GM12878 (cell line): Measurements from ENCODE around the gene SRSF9.

ENCODE experiments used
- CTCF ChIP-seq, 3 experiments: IDR thresholded peaks in 2 of 3; conservative IDR thresholded peaks in 1 of 3; 2 replicates each; pipeline ENCODE4 v1.5.1; 2011; ENCODE audit warnings: low read depth in 3 of 3, low read length in 3 of 3, mild to moderate bottlenecking in 3 of 3, control low read depth in 2 of 3, moderate library complexity in 2 of 3, inconsistent platforms in 1 of 3, mixed read lengths in 1 of 3; ENCODE audit not compliant: control insufficient read depth in 2 of 3, insufficient read depth in 1 of 3; ENCODE audit errors: extremely low read depth in 1 of 3
- FOS ChIP-seq: IDR thresholded peaks from 3 replicates; pipeline ENCODE4 v1.6.1; 2011; ENCODE audit warnings: borderline replicate concordance; ENCODE audit not compliant: insufficient read length; ENCODE audit errors: extremely low read depth
- FOXM1 ChIP-seq: IDR thresholded peaks from 2 replicates; pipeline ENCODE4 v1.6.1; 2012; ENCODE audit warnings: low read depth, mild to moderate bottlenecking, inconsistent platforms, low read length, moderate library complexity
- HDGF ChIP-seq: fragments of 450-650 bp; IDR thresholded peaks from 2 replicates; pipeline ENCODE4 v1.6.1; 2016; ENCODE audit warnings: antibody characterized with exemption
- IRF3 ChIP-seq: fragments of 450-650 bp; IDR thresholded peaks from 2 replicates; pipeline ENCODE4 v1.6.1; 2014; ENCODE audit warnings: mild to moderate bottlenecking
- JUNB ChIP-seq: IDR thresholded peaks from 2 replicates; pipeline ENCODE4 v1.6.1; 2016; ENCODE audit warnings: antibody characterized with exemption, mild to moderate bottlenecking
- JUND ChIP-seq: IDR thresholded peaks from 2 replicates; pipeline ENCODE4 v1.6.1; 2012; ENCODE audit warnings: low read depth, mild to moderate bottlenecking, low read length, improper control_type of control experiment, moderate library complexity
- MLLT1 ChIP-seq: fragments of 450-650 bp; IDR thresholded peaks from 2 replicates; pipeline ENCODE4 v1.6.1; 2016; ENCODE audit warnings: mild to moderate bottlenecking
- NFIC ChIP-seq: IDR thresholded peaks from 2 replicates; pipeline ENCODE4 v1.6.1; 2012; ENCODE audit warnings: low read depth, mild to moderate bottlenecking, inconsistent platforms, low read length, moderate library complexity
- PBX3 ChIP-seq: IDR thresholded peaks from 2 replicates; pipeline ENCODE4 v1.6.1; 2011; ENCODE audit warnings: mild to moderate bottlenecking, low read depth, low read length, moderate library complexity; ENCODE audit not compliant: insufficient replicate concordance
- REST ChIP-seq: IDR thresholded peaks from 2 replicates; pipeline ENCODE4 v1.6.1; 2012; ENCODE audit warnings: mild to moderate bottlenecking, low read depth, low read length
- ZBTB11 ChIP-seq: fragments of 450-650 bp; formaldehyde crosslinking; IDR thresholded peaks from 2 replicates; pipeline ENCODE4 v1.5.0; 2022; ENCODE audit warnings: mild to moderate bottlenecking, missing genetic modification characterization

GRCh38 chr12:120473807-120474615 is 4.5 kb upstream of the SRSF9 start:
- TF ChIP-seq FOS (no peak), CTCF (IDR thresholded peaks at IDR 0.05 in 2 of 3, conservative IDR thresholded peaks at IDR 0.05 in 1 of 3; ENCODE audit: control insufficient read depth in 2 of 3, extremely low read depth in 1 of 3, insufficient read depth in 1 of 3, low read depth in 3 of 3, low read length in 3 of 3) (no peak), JUNB (no peak), JUND (no peak), ZBTB11 (CRISPR knock-in tag) (no peak), MLLT1 (no peak), REST (no peak), FOXM1 (no peak), PBX3 (no peak), IRF3 (no peak), HDGF (no peak), NFIC (no peak)
